CD4-positive, alpha-beta T cell treated with Interleukin-12 subunit alpha and Interleukin-12 subunit beta, for 1 hour (primary cell): ENCODE data around the gene TMEM135.

Experiments used
- DNase-seq: peaks from one replicate; pipeline ENCODE4 v3.0.0-alpha.2; 2020

Gene TMEM135

DNA sequence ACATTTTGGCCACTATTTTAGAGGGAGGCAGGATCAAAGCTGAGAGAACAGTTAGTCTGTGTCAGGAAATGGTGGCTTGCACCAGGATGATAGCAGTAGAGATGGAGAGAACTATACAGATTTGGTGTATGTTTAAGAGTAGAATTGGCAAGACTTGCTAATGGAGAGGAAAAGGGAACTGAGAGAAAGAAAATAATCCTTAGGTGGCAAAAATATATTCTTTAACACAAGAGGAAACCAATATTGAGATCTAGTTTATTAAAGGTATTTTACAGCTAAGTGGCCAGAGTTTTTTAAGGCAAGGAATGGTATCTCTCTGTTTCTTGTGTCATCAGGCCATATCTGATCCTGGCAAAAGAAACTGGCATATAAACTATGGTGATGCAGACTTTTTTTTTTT lies 278.8 kb downstream of the TMEM135 start:
- DNase-seq: no peak

GRCh38 chr11:87317441-87317840 lies 279.7 kb downstream of the TMEM135 start:
- no peak for DNase-seq

- no peak for DNase-seq
Observed at GRCh38 chr11:87320123-87320522, 282.4 kb downstream of the TMEM135 start.

GRCh38 chr11:87322568-87322967 lies 284.8 kb downstream of the TMEM135 start:
- no peak for DNase-seq

- DNase-seq: no peak
Observed at GRCh38 chr11:87323899-87324298, 286.2 kb downstream of the TMEM135 start.

- no peak for DNase-seq
Observed at GRCh38 chr11:87324817-87325489, 287.2 kb downstream of the TMEM135 start.

GRCh38 chr11:87325490-87325872 lies 287.7 kb downstream of the TMEM135 start:
- no peak for DNase-seq

DNA sequence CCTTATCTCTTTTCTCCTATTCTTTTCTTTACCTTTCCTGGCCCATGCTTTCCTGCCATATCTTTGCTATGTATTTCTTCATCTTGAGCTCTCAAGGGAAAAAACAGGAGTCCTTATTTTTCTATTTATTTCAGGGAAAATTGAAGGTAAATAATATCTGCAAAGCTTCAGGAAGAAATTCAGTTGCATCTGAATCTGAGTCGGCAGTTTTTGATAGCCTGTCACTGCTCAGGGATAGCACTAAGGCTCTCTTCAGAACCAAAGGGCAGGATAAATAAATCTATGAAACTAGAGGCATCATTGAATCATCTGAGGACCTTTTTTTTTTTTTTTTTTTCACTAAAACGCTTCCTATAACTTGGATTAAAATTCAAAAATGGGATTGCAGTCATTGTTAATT lies 288.9 kb downstream of the TMEM135 start:
- DNase-seq: no peak

DNA sequence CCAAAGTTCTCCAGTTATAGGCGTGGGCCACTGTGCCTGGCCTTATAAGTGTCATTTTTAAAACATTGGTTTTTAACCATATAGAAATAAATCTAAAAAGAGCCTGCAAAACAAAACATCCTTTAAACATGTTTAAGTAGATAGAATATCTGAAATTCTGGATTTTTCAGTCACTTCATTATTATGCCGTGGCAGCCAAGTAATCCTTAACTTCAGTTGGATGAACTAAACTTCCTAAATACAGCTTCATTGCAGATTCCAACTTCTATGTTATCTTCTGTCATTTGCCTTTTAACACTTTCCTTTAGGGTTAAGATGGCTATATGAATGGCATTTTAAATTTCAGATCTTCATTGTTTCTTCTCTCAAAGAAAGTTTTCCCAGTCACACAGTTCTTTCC lies 291.4 kb downstream of the TMEM135 start:
- DNase-seq: no peak

GRCh38 chr11:87330187-87330601 lies 292.5 kb downstream of the TMEM135 start:
- no peak for DNase-seq

- DNase-seq: no peak
Observed at GRCh38 chr11:87331273-87331672, 293.5 kb downstream of the TMEM135 start.

DNA sequence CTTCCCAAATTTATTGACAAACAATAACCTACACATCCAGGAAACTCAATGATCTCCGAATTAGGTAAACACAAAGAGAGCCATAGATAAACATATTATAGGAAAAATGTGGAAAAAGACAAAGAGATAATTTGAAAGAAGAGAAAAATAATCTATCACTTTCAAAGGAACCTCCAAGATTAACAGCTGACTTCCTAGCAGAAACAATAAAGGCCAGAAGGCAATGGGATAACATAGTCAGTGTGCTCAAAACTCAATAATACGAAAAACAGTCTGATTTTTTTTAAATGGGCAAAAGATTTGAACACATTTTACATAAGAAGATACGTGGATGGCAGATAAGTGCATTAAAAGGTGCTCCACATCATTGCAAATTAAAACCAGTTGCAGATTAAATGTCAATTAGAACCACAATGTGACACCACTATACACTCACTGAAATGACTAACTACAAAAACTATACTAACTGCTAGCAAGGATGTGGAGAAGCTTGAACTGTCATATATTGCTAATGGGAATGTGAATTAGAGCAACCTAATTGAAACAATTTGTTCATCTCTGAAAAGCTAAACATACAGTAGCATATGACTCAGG lies 300.4 kb downstream of the TMEM135 start:
- no peak for DNase-seq

DNA sequence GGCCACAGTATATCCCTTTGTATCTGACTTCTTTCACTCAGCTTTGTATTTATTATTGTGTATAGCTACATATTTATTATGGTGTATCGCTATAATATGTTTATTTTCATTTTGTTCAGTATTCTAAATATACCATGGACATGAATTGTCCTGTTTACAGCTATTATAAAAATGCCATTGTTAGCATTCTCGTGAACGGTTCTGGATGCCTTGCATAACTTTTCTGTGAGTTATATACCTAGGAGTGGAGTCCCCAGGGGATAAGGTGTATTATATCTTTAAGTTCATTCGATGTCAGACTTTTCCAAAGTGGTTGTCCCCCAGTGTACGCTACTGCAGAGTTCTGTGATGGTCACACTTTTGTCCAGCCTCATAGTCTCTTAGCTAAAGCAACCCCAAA lies 301.7 kb downstream of the TMEM135 start:
- DNase-seq: no peak

DNA sequence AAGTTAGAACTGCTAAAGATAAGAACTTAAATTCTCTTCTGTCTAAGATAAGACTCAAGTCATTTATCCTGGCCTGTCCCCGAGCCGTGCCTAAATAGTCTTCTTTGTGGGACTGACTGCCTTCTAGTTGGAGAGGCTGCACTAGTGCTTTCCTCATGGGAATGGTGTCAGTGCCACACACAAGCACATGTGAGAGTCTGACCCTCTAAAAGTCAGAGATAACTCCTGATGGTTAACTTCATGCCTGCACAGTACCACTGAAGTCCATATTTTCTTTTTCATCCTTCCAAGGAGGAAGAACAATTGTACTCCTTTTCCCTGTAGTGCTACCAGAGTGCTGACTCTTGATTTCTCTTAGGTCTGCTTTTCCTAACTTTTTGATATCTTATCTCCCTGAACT lies 309.7 kb downstream of the TMEM135 start:
- no peak for DNase-seq

- no peak for DNase-seq
Observed at GRCh38 chr11:87347854-87348253, 310.1 kb downstream of the TMEM135 start.

GRCh38 chr11:87351676-87352075 lies 313.9 kb downstream of the TMEM135 start:
- DNase-seq: no peak

GRCh38 chr11:87352759-87353707 lies 315.3 kb downstream of the TMEM135 start:
- DNase-seq: peak; percentile 76

GRCh38 chr11:87353771-87354345 lies 316.1 kb downstream of the TMEM135 start:
- DNase-seq: no peak

DNA sequence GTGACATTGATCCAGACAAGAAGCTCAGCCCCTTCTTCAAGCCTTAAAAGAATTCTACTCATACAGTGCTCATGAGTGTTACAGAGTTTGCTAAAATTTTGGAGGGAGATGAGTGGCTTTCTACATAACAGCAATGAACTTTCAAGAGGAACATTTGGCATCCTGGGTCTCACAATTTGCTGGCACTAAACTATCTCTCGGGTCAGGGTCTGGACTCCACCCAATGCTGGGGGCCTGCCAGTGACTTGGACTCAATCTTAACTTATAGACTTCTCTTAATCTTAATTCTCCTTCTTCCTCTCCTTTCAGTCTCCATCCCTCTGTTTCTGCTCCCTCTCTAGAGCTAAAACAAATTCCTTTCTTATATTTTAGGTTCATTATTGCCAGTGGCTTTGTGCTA lies 317.9 kb downstream of the TMEM135 start:
- no peak for DNase-seq

GRCh38 chr11:87356428-87356827 lies 318.7 kb downstream of the TMEM135 start:
- DNase-seq: no peak

DNA sequence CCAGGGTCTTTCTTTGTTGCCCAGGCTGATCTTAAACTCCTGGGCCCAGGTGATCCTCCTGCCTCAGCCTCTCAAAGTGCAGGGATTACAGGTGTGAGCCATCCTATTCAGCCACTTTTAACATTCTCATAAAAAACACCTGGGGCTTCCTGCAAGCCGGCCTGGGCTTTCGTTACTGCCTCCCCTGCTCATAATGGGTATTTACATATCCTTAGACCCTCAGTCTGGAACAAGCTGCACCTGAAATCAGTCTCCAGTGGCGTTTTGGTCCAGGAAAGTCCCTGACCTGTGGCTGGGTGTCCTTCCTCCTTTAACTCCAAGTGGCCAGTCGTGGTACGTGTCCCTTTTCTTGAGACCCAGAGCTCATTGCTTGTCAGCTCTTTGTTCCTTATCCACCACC lies 320.7 kb downstream of the TMEM135 start:
- no peak for DNase-seq

- no peak for DNase-seq
Observed at GRCh38 chr11:87359401-87359800, 321.7 kb downstream of the TMEM135 start.

- no peak for DNase-seq
Observed at GRCh38 chr11:87361891-87362290, 324.2 kb downstream of the TMEM135 start.

DNA sequence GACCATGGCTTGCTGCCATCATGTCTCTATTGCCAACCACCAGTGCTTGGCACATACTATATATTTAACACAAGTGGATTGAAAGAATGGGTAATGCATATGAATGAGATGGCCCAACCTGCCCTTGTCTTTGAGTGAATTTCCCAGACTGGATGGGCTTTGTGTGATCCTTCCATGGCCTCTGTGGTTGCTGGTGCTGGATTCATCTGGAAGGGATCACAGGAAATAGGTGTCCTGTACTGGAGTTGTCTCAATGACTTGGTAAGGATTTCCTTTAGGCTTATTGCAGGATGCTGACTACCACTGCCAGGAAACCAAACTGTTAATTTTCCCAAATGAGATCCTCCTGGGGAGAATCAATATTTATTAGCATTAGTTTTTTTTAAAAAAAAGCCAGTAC lies 328.6 kb downstream of the TMEM135 start:
- no peak for DNase-seq
